Hepatocyte (in vitro differentiated cells): Measurements from ENCODE around the gene SPAG4.

ENCODE experiments used
- EZH2 ChIP-seq: fragments of 200-600 bp; sonication (generic); IDR thresholded peaks from 2 replicates; pipeline ENCODE4 v1.6.1; 2016; ENCODE audit warnings: antibody characterized with exemption, mild to moderate bottlenecking, borderline replicate concordance
- EZH2phosphoT487 ChIP-seq: fragments of 200-600 bp; sonication (generic); IDR thresholded peaks from one replicate; pipeline ENCODE4 v1.6.1; 2018; ENCODE audit warnings: antibody characterized with exemption, mild to moderate bottlenecking, low read depth, moderate library complexity; ENCODE audit not compliant: unreplicated experiment, severe bottlenecking
- TF ChIP-seq, protein P1 (sequence below): fragments of 200-600 bp; sonication (generic); IDR thresholded peaks from 2 replicates; pipeline ENCODE4 v1.5.1; 2016; ENCODE audit warnings: antibody characterized with exemption, mild to moderate bottlenecking; ENCODE audit not compliant: poor library complexity

DNA sequence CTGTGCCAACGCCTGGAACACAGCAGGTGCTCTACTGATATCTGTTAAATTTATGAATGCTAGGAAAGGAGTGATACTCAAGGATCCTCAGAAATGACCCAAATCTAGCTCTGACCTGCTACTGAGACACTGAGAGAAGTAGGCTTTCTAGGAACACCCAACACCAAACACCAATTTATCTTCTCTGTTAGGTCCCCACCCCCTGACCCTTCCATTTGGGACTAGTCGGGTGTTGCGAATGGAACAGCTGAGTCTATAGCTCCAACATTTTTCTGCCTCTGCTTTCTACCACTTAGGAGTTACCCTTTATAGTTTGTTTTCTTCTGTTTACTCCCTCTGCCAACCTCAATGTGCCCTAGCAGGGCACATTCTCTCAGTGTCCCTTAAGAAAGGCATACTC lies 25.1 kb downstream of the SPAG4 start:
- TF ChIP-seq, protein P1, sequence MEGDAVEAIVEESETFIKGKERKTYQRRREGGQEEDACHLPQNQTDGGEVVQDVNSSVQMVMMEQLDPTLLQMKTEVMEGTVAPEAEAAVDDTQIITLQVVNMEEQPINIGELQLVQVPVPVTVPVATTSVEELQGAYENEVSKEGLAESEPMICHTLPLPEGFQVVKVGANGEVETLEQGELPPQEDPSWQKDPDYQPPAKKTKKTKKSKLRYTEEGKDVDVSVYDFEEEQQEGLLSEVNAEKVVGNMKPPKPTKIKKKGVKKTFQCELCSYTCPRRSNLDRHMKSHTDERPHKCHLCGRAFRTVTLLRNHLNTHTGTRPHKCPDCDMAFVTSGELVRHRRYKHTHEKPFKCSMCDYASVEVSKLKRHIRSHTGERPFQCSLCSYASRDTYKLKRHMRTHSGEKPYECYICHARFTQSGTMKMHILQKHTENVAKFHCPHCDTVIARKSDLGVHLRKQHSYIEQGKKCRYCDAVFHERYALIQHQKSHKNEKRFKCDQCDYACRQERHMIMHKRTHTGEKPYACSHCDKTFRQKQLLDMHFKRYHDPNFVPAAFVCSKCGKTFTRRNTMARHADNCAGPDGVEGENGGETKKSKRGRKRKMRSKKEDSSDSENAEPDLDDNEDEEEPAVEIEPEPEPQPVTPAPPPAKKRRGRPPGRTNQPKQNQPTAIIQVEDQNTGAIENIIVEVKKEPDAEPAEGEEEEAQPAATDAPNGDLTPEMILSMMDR, result no peak
- TF ChIP-seq EZH2phosphoT487 (no peak), EZH2 (no peak)
